Fibroblast of lung (primary cell): ENCODE data around the gene CLIP4. TPM values are rescaled to one million over a fixed set of nuclear protein-coding genes. Genes with fewer than 3 reads are reported as not detected.

Experiments used
- DNase-seq, 2 donors: peaks; one replicate each; pipeline versions ENCODE4 v3.0.0 to v3.0.0-alpha.2; 2010; ENCODE audit warnings: low read depth in 2 of 2
- H2AFZ ChIP-seq: 2 replicates; pipeline ENCODE4 v1.5.1; 2012; ENCODE audit warnings: low read length, control low read depth, inconsistent platforms
- H3K27ac ChIP-seq: 2 replicates; pipeline ENCODE4 v1.5.1; 2011; ENCODE audit warnings: low read length, control low read depth; ENCODE audit not compliant: insufficient read depth
- H3K27me3 ChIP-seq: 2 replicates; pipeline ENCODE4 v1.5.1; 2011; ENCODE audit warnings: mild to moderate bottlenecking, low read length; ENCODE audit not compliant: control insufficient read depth, insufficient read depth
- H3K36me3 ChIP-seq: 2 replicates; pipeline ENCODE4 v1.5.1; 2011; ENCODE audit warnings: low read length; ENCODE audit not compliant: control insufficient read depth, insufficient read depth
- H3K4me1 ChIP-seq: 2 replicates; pipeline ENCODE4 v1.5.1; 2011; ENCODE audit warnings: low read length; ENCODE audit not compliant: control insufficient read depth, insufficient read depth; ENCODE audit errors: extremely low read depth
- H3K4me2 ChIP-seq: 2 replicates; pipeline ENCODE4 v1.5.1; 2011; ENCODE audit warnings: low read length, control low read depth; ENCODE audit not compliant: insufficient read depth; ENCODE audit errors: extremely low read depth
- H3K4me3 ChIP-seq, 4 experiments: fragments of 200-600 bp in 1 of 4; sonication (generic) in 1 of 4; replicated peaks in 1 of 4; 2 replicates each; pipeline ENCODE4 v1.5.1; 2011 to 2016; ENCODE audit warnings: low read length in 4 of 4, low read depth in 3 of 4, mild to moderate bottlenecking in 3 of 4, control low read depth in 2 of 4, inconsistent platforms in 1 of 4, mixed read lengths in 1 of 4; ENCODE audit not compliant: insufficient read depth in 1 of 4; ENCODE audit errors: control extremely low read depth in 1 of 4
- H3K79me2 ChIP-seq: 2 replicates; pipeline ENCODE4 v1.5.1; 2012; ENCODE audit warnings: mild to moderate bottlenecking, low read length, inconsistent platforms; ENCODE audit not compliant: control insufficient read depth, insufficient read depth
- H3K9ac ChIP-seq: 2 replicates; pipeline ENCODE4 v1.5.1; 2011; ENCODE audit warnings: mild to moderate bottlenecking, low read length, control low read depth; ENCODE audit not compliant: insufficient read depth
- H3K9me3 ChIP-seq: 2 replicates; pipeline ENCODE4 v1.5.1; 2012; ENCODE audit warnings: low read depth, low read length; ENCODE audit not compliant: control insufficient read depth, insufficient read depth
- H4K20me1 ChIP-seq: 2 replicates; pipeline ENCODE4 v1.5.1; 2011; ENCODE audit warnings: low read length; ENCODE audit not compliant: control insufficient read depth, insufficient read depth; ENCODE audit errors: extremely low read depth
- EZH2 ChIP-seq: IDR thresholded peaks from 2 replicates; pipeline ENCODE4 v1.5.1; 2012; ENCODE audit warnings: low read length, control low read depth, mild to moderate bottlenecking; ENCODE audit errors: missing control alignments
- polyA plus RNA-seq, 2 donors: library from polyadenylated mRNA; depleted of rRNA in 1 of 2; stranded (reverse) in 1 of 2; unstranded in 1 of 2; fragments of >200 nt; gene quantifications; 2 replicates each; pipeline ENCODE4 v1.2.1, GENCODE V29; 2011 to 2012; ENCODE audit warnings: missing spikeins in 1 of 2
- total RNA-seq: library from RNA; depleted of rRNA; stranded (reverse); fragments of >200 nt; gene quantifications from 2 replicates; pipeline ENCODE4 v1.2.1, GENCODE V29; 2014
- TF ChIP-seq, protein P1 (sequence below), 2 donors: IDR thresholded peaks in 1 of 2; conservative IDR thresholded peaks in 1 of 2; 1 replicate in 1 of 2; 2 replicates in 1 of 2; pipeline ENCODE4 v1.5.1; 2011 to 2012; ENCODE audit warnings: low read length in 2 of 2, control low read depth in 1 of 2, inconsistent platforms in 1 of 2, low read depth in 1 of 2, mild to moderate bottlenecking in 1 of 2

Gene CLIP4
- total and polyA plus RNA-seq, 2 donors (not counting 1 experiment from before 2014, with no cell fraction given): 39.9 to 127 TPM

DNA sequence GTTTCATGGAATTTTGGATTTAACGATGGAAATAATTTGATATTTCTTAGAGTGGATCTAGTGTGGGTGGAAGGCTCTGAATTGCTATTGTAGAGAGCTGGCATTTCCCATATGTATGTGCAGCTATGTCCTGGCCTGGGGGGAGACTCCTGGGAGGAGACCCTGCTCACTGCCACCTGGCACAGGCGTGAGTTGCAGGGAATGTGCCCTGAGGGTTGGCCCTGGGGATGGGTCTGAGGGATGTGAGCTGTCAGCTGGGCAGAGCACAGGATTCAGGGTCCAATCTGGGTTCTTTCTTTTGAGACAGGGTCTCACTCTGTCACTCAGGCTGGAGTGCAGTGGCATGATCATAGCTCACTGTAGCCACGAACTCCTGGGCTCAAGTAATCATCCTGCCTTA lies 120.2 kb downstream of the CLIP4 start:
- Histone ChIP-seq H3K27ac (no peak overlapping the region), H3K4me2 (no peak overlapping the region), H3K4me1 (no peaks in the 10 kb centered on the region), H2AFZ (no peak overlapping the region), H3K9ac (no peak overlapping the region), H3K79me2 (no peaks in the 10 kb centered on the region), H3K27me3 (peaks cover 6% of the 10 kb centered on the region), H3K36me3 (no peaks in the 10 kb centered on the region), H3K9me3 (no peaks in the 10 kb centered on the region), H4K20me1 (no peaks in the 10 kb centered on the region), H3K4me3 (no peak overlapping the region)
- DNase-seq: no peak
- TF ChIP-seq, protein P1, sequence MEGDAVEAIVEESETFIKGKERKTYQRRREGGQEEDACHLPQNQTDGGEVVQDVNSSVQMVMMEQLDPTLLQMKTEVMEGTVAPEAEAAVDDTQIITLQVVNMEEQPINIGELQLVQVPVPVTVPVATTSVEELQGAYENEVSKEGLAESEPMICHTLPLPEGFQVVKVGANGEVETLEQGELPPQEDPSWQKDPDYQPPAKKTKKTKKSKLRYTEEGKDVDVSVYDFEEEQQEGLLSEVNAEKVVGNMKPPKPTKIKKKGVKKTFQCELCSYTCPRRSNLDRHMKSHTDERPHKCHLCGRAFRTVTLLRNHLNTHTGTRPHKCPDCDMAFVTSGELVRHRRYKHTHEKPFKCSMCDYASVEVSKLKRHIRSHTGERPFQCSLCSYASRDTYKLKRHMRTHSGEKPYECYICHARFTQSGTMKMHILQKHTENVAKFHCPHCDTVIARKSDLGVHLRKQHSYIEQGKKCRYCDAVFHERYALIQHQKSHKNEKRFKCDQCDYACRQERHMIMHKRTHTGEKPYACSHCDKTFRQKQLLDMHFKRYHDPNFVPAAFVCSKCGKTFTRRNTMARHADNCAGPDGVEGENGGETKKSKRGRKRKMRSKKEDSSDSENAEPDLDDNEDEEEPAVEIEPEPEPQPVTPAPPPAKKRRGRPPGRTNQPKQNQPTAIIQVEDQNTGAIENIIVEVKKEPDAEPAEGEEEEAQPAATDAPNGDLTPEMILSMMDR (conservative IDR thresholded peaks at IDR 0.05 in 1 of 2, IDR thresholded peaks at IDR 0.05 in 1 of 2; ENCODE audit: low read depth in 1 of 2, low read length in 2 of 2): no peak
- TF ChIP-seq EZH2: no peak

DNA sequence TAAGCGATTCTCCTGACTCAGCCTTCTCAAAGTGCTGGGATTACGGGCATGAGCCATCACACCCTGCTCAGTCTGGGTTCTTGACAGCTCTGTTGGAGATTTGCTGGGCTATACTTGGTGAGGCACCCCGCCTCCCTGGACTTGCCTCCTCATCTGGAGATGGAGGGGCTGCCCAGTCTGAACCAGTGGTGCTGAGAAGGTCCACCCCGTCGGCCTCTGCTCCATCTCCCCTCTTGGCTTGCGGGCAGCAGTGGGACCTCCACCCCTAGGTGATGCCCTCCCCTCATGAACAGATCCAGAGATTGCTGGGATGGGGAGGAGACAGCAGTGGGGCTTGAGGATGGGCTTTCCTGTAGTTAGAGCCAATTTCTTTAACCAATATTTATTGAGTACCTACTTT lies 120.9 kb downstream of the CLIP4 start:
- H3K4me3 ChIP-seq: no peak overlapping the region
- H3K36me3 ChIP-seq: no peaks in the 10 kb centered on the region
- no peaks in the 10 kb centered on the region for H4K20me1 ChIP-seq
- no peak for DNase-seq
- H3K9ac ChIP-seq: no peak overlapping the region
- no peaks in the 10 kb centered on the region for H3K9me3 ChIP-seq
- no peak overlapping the region for H3K4me2 ChIP-seq
- no peak overlapping the region for H3K27ac ChIP-seq
- TF ChIP-seq, protein P1 (conservative IDR thresholded peaks at IDR 0.05 in 1 of 2, IDR thresholded peaks at IDR 0.05 in 1 of 2; ENCODE audit: low read depth in 1 of 2, low read length in 2 of 2): no peak
- no peak for TF ChIP-seq EZH2
- no peak overlapping the region for H2AFZ ChIP-seq
- peaks cover 6% of the 10 kb centered on the region for H3K27me3 ChIP-seq
- no peaks in the 10 kb centered on the region for H3K4me1 ChIP-seq
- no peaks in the 10 kb centered on the region for H3K79me2 ChIP-seq

DNA sequence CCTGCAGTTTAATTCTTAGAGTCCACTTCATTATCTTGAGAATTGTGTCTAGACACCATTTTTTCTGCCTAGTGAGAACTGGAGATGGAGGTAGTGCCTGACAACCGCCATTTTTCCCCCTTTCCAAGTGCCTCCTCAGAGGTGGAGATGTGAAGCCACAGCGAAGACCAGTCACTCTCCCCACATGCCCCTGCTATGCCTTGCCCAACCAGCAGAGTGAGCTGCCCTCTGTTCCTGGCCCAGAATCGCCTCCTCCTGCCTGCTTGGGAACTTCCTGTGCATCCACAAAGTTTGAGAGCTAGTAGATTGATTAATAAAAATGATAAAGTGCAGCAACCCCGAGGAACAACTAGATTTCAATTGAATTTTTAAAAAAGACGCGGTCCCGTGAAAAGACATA lies 123.3 kb downstream of the CLIP4 start:
- Histone ChIP-seq H3K9me3 (no peaks in the 10 kb centered on the region), H2AFZ (no peak overlapping the region), H3K79me2 (no peaks in the 10 kb centered on the region), H3K4me1 (no peaks in the 10 kb centered on the region), H4K20me1 (no peaks in the 10 kb centered on the region), H3K27ac (no peak overlapping the region), H3K36me3 (no peaks in the 10 kb centered on the region), H3K9ac (no peak overlapping the region), H3K27me3 (peaks cover 6% of the 10 kb centered on the region), H3K4me3 (no peak overlapping the region), H3K4me2 (no peak overlapping the region)
- TF ChIP-seq EZH2: no peak
- TF ChIP-seq, protein P1 (conservative IDR thresholded peaks at IDR 0.05 in 1 of 2, IDR thresholded peaks at IDR 0.05 in 1 of 2; ENCODE audit: low read depth in 1 of 2, low read length in 2 of 2): peak; percentile 56 to 66
- DNase-seq: no peak

Other genes starting within 250 kb of the CLIP4 start
- 14.4 and 14.6 TPM in 2 replicates for gene TRMT61B, start 245.1 kb upstream of the CLIP4 start, total RNA-seq
- 11.3 and 13.5 TPM in 2 replicates for gene TRMT61B, start 245.1 kb upstream of the CLIP4 start, polyA plus RNA-seq
- 71.5 and 80.9 TPM in 2 replicates for gene WDR43, start 220.7 kb upstream of the CLIP4 start, total RNA-seq
- gene WDR43, start 220.7 kb upstream of the CLIP4 start, polyA plus RNA-seq: 74.7 and 96.2 TPM in 2 replicates
- 0.26 and 0.33 TPM in 2 replicates for gene TOGARAM2, start 134.1 kb upstream of the CLIP4 start, total RNA-seq
- gene TOGARAM2, start 134.1 kb upstream of the CLIP4 start, polyA plus RNA-seq: 0.09 and 0.15 TPM in 2 replicates
- gene PCARE, start 40.9 kb upstream of the CLIP4 start, total RNA-seq: under 0.01 TPM in 1 of 2 replicates, not detected in the other
- gene PCARE, start 40.9 kb upstream of the CLIP4 start, polyA plus RNA-seq: not detected in 2 replicates